ENCODE data around the gene MACIR. TPM values are rescaled to one million over a fixed set of nuclear protein-coding genes. Genes with fewer than 3 reads are reported as not detected.
A peak's percentile ranks its signal among the peaks of the same experiment; 100 is the strongest.

The MACIR gene
- total RNA-seq, 1 experiment from 2014 or later = 21.0 TPM

DNA sequence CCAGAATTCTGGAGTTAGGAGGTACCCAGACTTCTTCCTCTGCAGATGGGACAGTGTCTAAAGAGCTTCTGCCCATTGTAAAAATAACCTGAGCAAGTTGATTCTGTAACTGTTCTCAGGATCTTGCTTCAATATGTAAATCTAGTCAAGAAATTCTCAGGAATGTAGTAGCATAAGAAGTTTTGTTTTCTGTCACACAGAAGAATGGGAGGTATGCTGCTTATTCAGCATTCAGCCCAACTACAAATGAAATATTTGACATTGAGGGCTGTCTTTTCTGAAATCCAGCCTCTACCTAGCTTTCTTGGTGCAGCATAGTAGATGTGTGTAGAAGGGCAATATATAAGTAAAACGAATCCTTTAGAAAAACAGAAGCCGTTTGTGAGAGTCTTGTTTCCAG, 13.8 kb downstream of the MACIR start:
- intact Hi-C loops (cut with micrococcal nuclease; ENCODE audit: unreplicated experiment) = no loop called here
- peaks cover 16% of the 10 kb centered on the region; the same call in 1 of the 2 replicates for H3F3A ChIP-seq (ENCODE audit: insufficient read depth, low read depth)
- H3K4me2 ChIP-seq = peak overlapping the region; percentile 50; the same call in 1 of the 2 replicates
- CTCF ChIA-PET = no interaction called here
- no peaks in the 10 kb centered on the region for H3K27me3 ChIP-seq (ENCODE audit: insufficient read depth, low read depth)
- H2AFZ ChIP-seq = no peak overlapping the region
- H3K79me2 ChIP-seq (ENCODE audit: low read depth) = peaks cover 75% of the 10 kb centered on the region
- no peak for TF ChIP-seq EZH2 (IDR thresholded peaks at IDR 0.05; ENCODE audit: low read depth)
- no peak for TF ChIP-seq CTCF (conservative IDR thresholded peaks at IDR 0.05)
- H3K4me1 ChIP-seq (replicated peaks; ENCODE audit: insufficient read depth) = peaks cover 39% of the 10 kb centered on the region
- H3K4me3 ChIP-seq = no peak overlapping the region
- H3K9me2 ChIP-seq (ENCODE audit: insufficient read depth) = no peaks in the 10 kb centered on the region
- H3K9me3 ChIP-seq (ENCODE audit: insufficient read depth, low read depth) = no peaks in the 10 kb centered on the region
- no peak for DNase-seq
- H3K27ac ChIP-seq = peak overlapping the region; percentile 72
- H3K36me3 ChIP-seq (ENCODE audit: low read depth) = peaks cover 38% of the 10 kb centered on the region
- no TSS peak for BruUV-seq (replicated peaks)
- POLR2A ChIA-PET (ENCODE audit: unreplicated experiment) = interaction anchor here (0.6 to 0.8 kb wide), 3 partner anchors 9 to 469 kb away, joined by 4 to 20 read pairs (median 17); no protein-coding TSS in a partner anchor
- H4K20me1 ChIP-seq (ENCODE audit: insufficient read depth) = no peaks in the 10 kb centered on the region

GRCh38 chr5:103273952-103274351, 15.4 kb downstream of the MACIR start:
- no peaks in the 10 kb centered on the region for H3K27me3 ChIP-seq (ENCODE audit: insufficient read depth, low read depth)
- H2AFZ ChIP-seq = no peak overlapping the region
- TF ChIP-seq CTCF (conservative IDR thresholded peaks at IDR 0.05) = no peak
- TF ChIP-seq EZH2 (IDR thresholded peaks at IDR 0.05; ENCODE audit: low read depth) = no peak
- peaks cover 16% of the 10 kb centered on the region; the same call in 1 of the 2 replicates for H3F3A ChIP-seq (ENCODE audit: insufficient read depth, low read depth)
- no TSS peak for BruUV-seq (replicated peaks)
- peaks cover 62% of the 10 kb centered on the region for H3K79me2 ChIP-seq (ENCODE audit: low read depth)
- H3K9me3 ChIP-seq (ENCODE audit: insufficient read depth, low read depth) = no peaks in the 10 kb centered on the region
- no peaks in the 10 kb centered on the region for H4K20me1 ChIP-seq (ENCODE audit: insufficient read depth)
- H3K4me1 ChIP-seq (replicated peaks; ENCODE audit: insufficient read depth) = peaks cover 39% of the 10 kb centered on the region
- H3K4me2 ChIP-seq = peak overlapping the region; percentile 45
- H3K9me2 ChIP-seq (ENCODE audit: insufficient read depth) = no peaks in the 10 kb centered on the region
- DNase-seq = peak in 1 of 2 experiments; percentile 52
- H3K27ac ChIP-seq = peak overlapping the region; percentile 35; the same call in 1 of the 2 replicates
- ChIA-PET CTCF (no interaction called here), POLR2A (ENCODE audit: unreplicated experiment) (no interaction called here)
- H3K36me3 ChIP-seq (ENCODE audit: low read depth) = peaks cover 38% of the 10 kb centered on the region
- intact Hi-C loops (cut with micrococcal nuclease; ENCODE audit: unreplicated experiment) = no loop called here
- no peak overlapping the region for H3K4me3 ChIP-seq

- no TSS peak for BruUV-seq (replicated peaks)
- CTCF ChIA-PET = no interaction called here
- H3K79me2 ChIP-seq (ENCODE audit: low read depth) = peaks cover 45% of the 10 kb centered on the region
- peaks cover 16% of the 10 kb centered on the region; the same call in 1 of the 2 replicates for H3F3A ChIP-seq (ENCODE audit: insufficient read depth, low read depth)
- no peak for TF ChIP-seq EZH2 (IDR thresholded peaks at IDR 0.05; ENCODE audit: low read depth)
- TF ChIP-seq CTCF (conservative IDR thresholded peaks at IDR 0.05) = no peak
- intact Hi-C loops (cut with micrococcal nuclease; ENCODE audit: unreplicated experiment) = no loop called here
- H3K4me3 ChIP-seq = no peak overlapping the region
- H3K36me3 ChIP-seq (ENCODE audit: low read depth) = peaks cover 30% of the 10 kb centered on the region
- no peak overlapping the region for H3K4me2 ChIP-seq
- POLR2A ChIA-PET (ENCODE audit: unreplicated experiment) = no interaction called here
- no peak overlapping the region for H3K27ac ChIP-seq
- peaks cover 29% of the 10 kb centered on the region for H3K4me1 ChIP-seq (replicated peaks; ENCODE audit: insufficient read depth)
- DNase-seq = no peak
- H3K9me3 ChIP-seq (ENCODE audit: insufficient read depth, low read depth) = no peaks in the 10 kb centered on the region
- H3K9me2 ChIP-seq (ENCODE audit: insufficient read depth) = no peaks in the 10 kb centered on the region
- H3K27me3 ChIP-seq (ENCODE audit: insufficient read depth, low read depth) = no peaks in the 10 kb centered on the region
- no peak overlapping the region for H2AFZ ChIP-seq
- H4K20me1 ChIP-seq (ENCODE audit: insufficient read depth) = no peaks in the 10 kb centered on the region
These were observed 17.3 kb downstream of the MACIR start for GRCh38 chr5:103275851-103276250.

All from PC-9 (cell line).